GM18907 (cell line): ENCODE data around the gene NKX2-1.
"Not testable (repeated sequence)": the region's sequence is repeated elsewhere in the genome, so short reads cannot be mapped to it uniquely, and the experiment has no call there.

Experiments
- ATAC-seq: cut with Tn5 transposase; IDR thresholded peaks from one replicate; pipeline ENCODE4 v1.9.1; 2021; ENCODE audit warnings: mild to moderate bottlenecking, moderate library complexity; ENCODE audit not compliant: unreplicated experiment

The NKX2-1 gene

GRCh38 chr14:36519431-36520321 is at the start of gene NKX2-1:
TSS of gene NKX2-1 (minus strand) at chr14:36520232. CDS start at chr14:36520129, 103 bp downstream.
- ATAC-seq: no peak

GRCh38 chr14:36556811-36557433 is 36.9 kb upstream of the NKX2-1 start:
- no peak for ATAC-seq

GRCh38 chr14:36555998-36556743 is 36.1 kb upstream of the NKX2-1 start:
- no peak for ATAC-seq

GRCh38 chr14:36553656-36554260 is 33.7 kb upstream of the NKX2-1 start:
- ATAC-seq: peak; percentile 74

GRCh38 chr14:36550899-36551298 is 30.9 kb upstream of the NKX2-1 start:
- no peak for ATAC-seq

GRCh38 chr14:36544280-36544679 is 24.2 kb upstream of the NKX2-1 start:
- ATAC-seq: not testable (repeated sequence)

- no peak for ATAC-seq
Observed at GRCh38 chr14:36538051-36538450, 18.0 kb upstream of the NKX2-1 start.

- no peak for ATAC-seq
Observed at GRCh38 chr14:36529062-36529461, 9.0 kb upstream of the NKX2-1 start.

GRCh38 chr14:36525746-36526099 is 5.7 kb upstream of the NKX2-1 start:
- ATAC-seq: no peak

- no peak for ATAC-seq
Observed at GRCh38 chr14:36524874-36525745, 5.1 kb upstream of the NKX2-1 start.

GRCh38 chr14:36524220-36524837 is 4.3 kb upstream of the NKX2-1 start:
- ATAC-seq: no peak

- ATAC-seq: no peak
Observed at GRCh38 chr14:36522972-36523715, 3.1 kb upstream of the NKX2-1 start.

GRCh38 chr14:36522347-36522971 is 2.4 kb upstream of the NKX2-1 start:
- ATAC-seq: no peak

GRCh38 chr14:36521598-36522345 is 1.7 kb upstream of the NKX2-1 start:
- no peak for ATAC-seq

- ATAC-seq: peak; percentile 54
Observed at GRCh38 chr14:36520601-36521525, 831 bp upstream of the NKX2-1 start.

GRCh38 chr14:36518586-36519430 is 1.2 kb downstream of the NKX2-1 start:
- no peak for ATAC-seq
